Neuronal stem cell (in vitro differentiated cells): ENCODE measurements around the gene PDZD7.

Source experiments
- DNase-seq: peaks from one replicate; pipeline ENCODE4 v3.0.0-alpha.2; 2013; ENCODE audit warnings: low spot score
- H2AFZ ChIP-seq: one replicate; pipeline ENCODE4 v1.6.1; 2013; ENCODE audit warnings: mild to moderate bottlenecking, low read length, inconsistent platforms
- H2AK5ac ChIP-seq: 2 replicates; pipeline ENCODE4 v1.6.1; 2013; ENCODE audit warnings: low read depth, mild to moderate bottlenecking, inconsistent platforms, low read length, moderate library complexity, mixed read lengths
- H2BK120ac ChIP-seq: 2 replicates; pipeline ENCODE4 v1.6.1; 2013; ENCODE audit warnings: low read depth, mild to moderate bottlenecking, inconsistent platforms, low read length, moderate library complexity, mixed read lengths
- H2BK12ac ChIP-seq: one replicate; pipeline ENCODE4 v1.6.1; 2013; ENCODE audit warnings: low read length, inconsistent platforms
- H2BK15ac ChIP-seq: 2 replicates; pipeline ENCODE4 v1.6.1; 2013; ENCODE audit warnings: mild to moderate bottlenecking, low read length, inconsistent platforms, mixed read lengths
- H2BK5ac ChIP-seq: one replicate; pipeline ENCODE4 v1.6.1; 2013; ENCODE audit warnings: inconsistent platforms, mild to moderate bottlenecking, low read length, moderate library complexity
- H3K14ac ChIP-seq: one replicate; pipeline ENCODE4 v1.6.1; 2013; ENCODE audit warnings: low read length, inconsistent platforms
- H3K18ac ChIP-seq: 2 replicates; pipeline ENCODE4 v1.6.1; 2013; ENCODE audit warnings: low read length, inconsistent platforms
- H3K23ac ChIP-seq: 2 replicates; pipeline ENCODE4 v1.6.1; 2013; ENCODE audit warnings: low read depth, mild to moderate bottlenecking, mixed read lengths, low read length, inconsistent platforms; ENCODE audit not compliant: poor library complexity
- H3K27ac ChIP-seq: replicated peaks from 3 replicates; pipeline ENCODE4 v1.5.1; 2013; ENCODE audit warnings: low read length, inconsistent platforms
- H3K27me3 ChIP-seq, 3 experiments: 2 replicates each; pipeline ENCODE4 v1.6.1; 2013; ENCODE audit warnings: low read length in 3 of 3, mild to moderate bottlenecking in 2 of 3, inconsistent platforms in 1 of 3, low read depth in 1 of 3, mixed read lengths in 1 of 3, moderate library complexity in 1 of 3; ENCODE audit not compliant: control insufficient read depth in 3 of 3, insufficient read depth in 3 of 3
- H3K36me3 ChIP-seq, 2 donors: replicated peaks in 1 of 2; 2 replicates each; pipeline ENCODE4 v1.6.1; 2013; ENCODE audit warnings: low read length in 2 of 2; ENCODE audit not compliant: control insufficient read depth in 2 of 2, insufficient read depth in 2 of 2
- H3K4ac ChIP-seq: 2 replicates; pipeline ENCODE4 v1.6.1; 2013; ENCODE audit warnings: inconsistent platforms, mild to moderate bottlenecking, low read length, moderate library complexity
- H3K4me1 ChIP-seq, 2 donors: 1 replicate in 1 of 2; 2 replicates in 1 of 2; pipeline ENCODE4 v1.6.1; 2013; ENCODE audit warnings: low read length in 2 of 2, low read depth in 1 of 2; ENCODE audit not compliant: control insufficient read depth in 2 of 2, insufficient read depth in 1 of 2
- H3K4me2 ChIP-seq: one replicate; pipeline ENCODE4 v1.6.1; 2013; ENCODE audit warnings: mild to moderate bottlenecking, low read length, inconsistent platforms; ENCODE audit not compliant: insufficient read depth, poor library complexity, severe bottlenecking
- H3K4me3 ChIP-seq, 2 donors: 2 replicates each; pipeline ENCODE4 v1.5.1; 2013; ENCODE audit warnings: low read length in 2 of 2, mild to moderate bottlenecking in 2 of 2, inconsistent platforms in 1 of 2, moderate library complexity in 1 of 2
- H3K79me1 ChIP-seq: one replicate; pipeline ENCODE4 v1.6.1; 2013; ENCODE audit warnings: low read depth, mild to moderate bottlenecking, inconsistent platforms, low read length, moderate library complexity
- H3K9ac ChIP-seq: one replicate; pipeline ENCODE4 v1.6.1; 2013; ENCODE audit warnings: mild to moderate bottlenecking, low read depth, low read length, inconsistent platforms; ENCODE audit not compliant: poor library complexity
- H3K9me3 ChIP-seq, 2 donors: replicated peaks in 1 of 2; 2 replicates each; pipeline versions ENCODE3 to v1.6.1; 2013; ENCODE audit warnings: low read length in 2 of 2, mild to moderate bottlenecking in 2 of 2, inconsistent platforms in 1 of 2, low read depth in 1 of 2, mixed read lengths in 1 of 2, moderate library complexity in 1 of 2; ENCODE audit not compliant: control insufficient read depth in 2 of 2, insufficient read depth in 1 of 2
- H4K8ac ChIP-seq: one replicate; pipeline ENCODE4 v1.6.1; 2013; ENCODE audit warnings: low read depth, mild to moderate bottlenecking, inconsistent platforms, low read length, moderate library complexity
- H4K91ac ChIP-seq: one replicate; pipeline ENCODE4 v1.6.1; 2013; ENCODE audit warnings: low read length, low read depth, mild to moderate bottlenecking, inconsistent platforms; ENCODE audit not compliant: poor library complexity
- WGBS, 2 donors: extraction: QIAGEN DNeasy Blood & Tissue Kit; methylation state at CpG; one replicate each; pipeline ENCODE4 v1.1.7; 2013; ENCODE audit warnings: missing lambda C conversion rate in 2 of 2, mixed read lengths in 1 of 2; ENCODE audit not compliant: insufficient read length in 2 of 2, insufficient replicate concordance in 1 of 2; ENCODE audit errors: extremely low coverage in 2 of 2; 5-methylcytosine and 5-hydroxymethylcytosine counted together

PDZD7 gene

GRCh38 chr10:100997360-100998182, 33.4 kb downstream of the PDZD7 start:
- WGBS, 2 donors = no CpG with 5 or more reads among the region's 66 CpGs
- no peaks in the 10 kb centered on the region for H3K27me3 ChIP-seq

GRCh38 chr10:100996678-100997359, 34.1 kb downstream of the PDZD7 start:
- WGBS, 2 donors = no CpG with 5 or more reads among the region's 46 CpGs
- H3K27ac ChIP-seq = peak overlapping the region; percentile 94
- peak; percentile 59 for DNase-seq

More at GRCh38 chr10:100997360-100998182, 33.4 kb downstream of the PDZD7 start:
- DNase-seq = peak; percentile 75
- Histone ChIP-seq H2BK12ac (peak overlapping the region; percentile 24), H2BK15ac (peak overlapping the region; percentile 87), H3K4ac (no peak overlapping the region), H3K4me1 (peaks cover 23 to 25% of the 10 kb centered on the region in 2 donors), H2BK5ac (peak overlapping the region; percentile 49), H2AK5ac (peak overlapping the region; percentile 70), H2AFZ (peak overlapping the region; percentile 95), H3K79me1 (peaks cover 16% of the 10 kb centered on the region), H3K9me3 (no peaks in the 10 kb centered on the region), H4K8ac (no peak overlapping the region), H3K14ac (peak overlapping the region; percentile 58), H3K18ac (peak overlapping the region; percentile 95), H3K4me2 (peak overlapping the region; percentile 97), H3K27ac (peak overlapping the region; percentile 94), H2BK120ac (peak overlapping the region; percentile 78), H4K91ac (no peak overlapping the region), H3K23ac (peak overlapping the region; percentile 96), H3K9ac (peak overlapping the region; percentile 94), H3K36me3 (peaks cover 18 to 31% of the 10 kb centered on the region in 2 donors), H3K4me3 (peak overlapping the region; percentile 92 to 99)

GRCh38 chr10:100995181-100995580, 35.7 kb downstream of the PDZD7 start:
- Histone ChIP-seq H3K4me1 (peaks cover 10% of the 10 kb centered on the region in 2 donors), H4K91ac (no peak overlapping the region), H3K23ac (no peak overlapping the region), H3K9ac (no peak overlapping the region), H3K4me3 (no peak overlapping the region), H3K18ac (no peak overlapping the region), H2BK12ac (no peak overlapping the region), H3K79me1 (peaks cover 4% of the 10 kb centered on the region), H2BK15ac (no peak overlapping the region), H3K4me2 (no peak overlapping the region), H3K36me3 (peaks cover 27 to 35% of the 10 kb centered on the region in 2 donors), H2AK5ac (no peak overlapping the region), H2BK5ac (no peak overlapping the region), H3K14ac (no peak overlapping the region), H2AFZ (no peak overlapping the region), H4K8ac (no peak overlapping the region), H3K4ac (no peak overlapping the region), H3K27me3 (no peaks in the 10 kb centered on the region), H2BK120ac (no peak overlapping the region), H3K9me3 (no peaks in the 10 kb centered on the region), H3K27ac (no peak overlapping the region)
- no peak for DNase-seq
- no CpG with 5 or more reads among the region's 6 CpGs for WGBS, 2 donors

More at GRCh38 chr10:100996678-100997359, 34.1 kb downstream of the PDZD7 start:
- Histone ChIP-seq H4K8ac (no peak overlapping the region), H3K14ac (peak overlapping the region; percentile 58), H2BK120ac (peak overlapping the region; percentile 78), H3K9me3 (no peaks in the 10 kb centered on the region), H3K23ac (peak overlapping the region; percentile 96), H3K4me3 (peak overlapping the region; percentile 92 to 99), H2AFZ (peak overlapping the region; percentile 95), H2BK15ac (peak overlapping the region; percentile 95), H4K91ac (no peak overlapping the region), H3K27me3 (no peaks in the 10 kb centered on the region), H3K18ac (peak overlapping the region; percentile 95), H3K9ac (peak overlapping the region; percentile 94), H3K79me1 (peaks cover 10% of the 10 kb centered on the region), H2BK5ac (no peak overlapping the region), H3K36me3 (peaks cover 14 to 23% of the 10 kb centered on the region in 2 donors), H3K4me1 (peaks cover 20 to 22% of the 10 kb centered on the region in 2 donors), H2AK5ac (peak overlapping the region; percentile 70), H3K4me2 (peak overlapping the region; percentile 97), H2BK12ac (no peak overlapping the region), H3K4ac (no peak overlapping the region)
